ENCODE measurements around the gene SLC5A10. TPM values are rescaled to one million over a fixed set of nuclear protein-coding genes. Genes with fewer than 3 reads are reported as not detected.
"Not testable (repeated sequence)": the region's sequence is repeated elsewhere in the genome, so short reads cannot be mapped to it uniquely, and the experiment has no call there.

The SLC5A10 gene
- total and polyA plus RNA-seq, 2 experiments from 2014 or later, result 0.10 TPM; not detected in 1

DNA sequence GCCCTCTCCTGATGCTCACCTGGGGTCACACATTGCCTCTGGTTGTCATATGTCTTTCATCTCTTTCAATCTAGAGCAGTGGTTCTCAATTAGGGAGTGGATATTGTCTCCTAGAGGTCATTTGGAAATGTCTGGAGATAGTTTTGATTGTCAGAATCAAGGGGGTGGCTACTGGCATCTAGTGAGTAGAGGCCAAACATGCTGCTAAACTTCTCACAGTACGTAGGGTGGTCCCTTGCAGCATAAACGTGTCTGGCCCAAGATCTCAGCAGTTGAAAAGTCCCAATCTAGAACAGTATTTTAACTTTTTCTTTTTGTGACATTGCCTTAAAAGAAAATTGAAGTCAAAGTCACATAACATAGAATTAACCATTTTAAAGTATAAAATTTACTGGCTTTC lies 30.5 kb upstream of the SLC5A10 start (continued):
- TF ChIP-seq, protein P1, sequence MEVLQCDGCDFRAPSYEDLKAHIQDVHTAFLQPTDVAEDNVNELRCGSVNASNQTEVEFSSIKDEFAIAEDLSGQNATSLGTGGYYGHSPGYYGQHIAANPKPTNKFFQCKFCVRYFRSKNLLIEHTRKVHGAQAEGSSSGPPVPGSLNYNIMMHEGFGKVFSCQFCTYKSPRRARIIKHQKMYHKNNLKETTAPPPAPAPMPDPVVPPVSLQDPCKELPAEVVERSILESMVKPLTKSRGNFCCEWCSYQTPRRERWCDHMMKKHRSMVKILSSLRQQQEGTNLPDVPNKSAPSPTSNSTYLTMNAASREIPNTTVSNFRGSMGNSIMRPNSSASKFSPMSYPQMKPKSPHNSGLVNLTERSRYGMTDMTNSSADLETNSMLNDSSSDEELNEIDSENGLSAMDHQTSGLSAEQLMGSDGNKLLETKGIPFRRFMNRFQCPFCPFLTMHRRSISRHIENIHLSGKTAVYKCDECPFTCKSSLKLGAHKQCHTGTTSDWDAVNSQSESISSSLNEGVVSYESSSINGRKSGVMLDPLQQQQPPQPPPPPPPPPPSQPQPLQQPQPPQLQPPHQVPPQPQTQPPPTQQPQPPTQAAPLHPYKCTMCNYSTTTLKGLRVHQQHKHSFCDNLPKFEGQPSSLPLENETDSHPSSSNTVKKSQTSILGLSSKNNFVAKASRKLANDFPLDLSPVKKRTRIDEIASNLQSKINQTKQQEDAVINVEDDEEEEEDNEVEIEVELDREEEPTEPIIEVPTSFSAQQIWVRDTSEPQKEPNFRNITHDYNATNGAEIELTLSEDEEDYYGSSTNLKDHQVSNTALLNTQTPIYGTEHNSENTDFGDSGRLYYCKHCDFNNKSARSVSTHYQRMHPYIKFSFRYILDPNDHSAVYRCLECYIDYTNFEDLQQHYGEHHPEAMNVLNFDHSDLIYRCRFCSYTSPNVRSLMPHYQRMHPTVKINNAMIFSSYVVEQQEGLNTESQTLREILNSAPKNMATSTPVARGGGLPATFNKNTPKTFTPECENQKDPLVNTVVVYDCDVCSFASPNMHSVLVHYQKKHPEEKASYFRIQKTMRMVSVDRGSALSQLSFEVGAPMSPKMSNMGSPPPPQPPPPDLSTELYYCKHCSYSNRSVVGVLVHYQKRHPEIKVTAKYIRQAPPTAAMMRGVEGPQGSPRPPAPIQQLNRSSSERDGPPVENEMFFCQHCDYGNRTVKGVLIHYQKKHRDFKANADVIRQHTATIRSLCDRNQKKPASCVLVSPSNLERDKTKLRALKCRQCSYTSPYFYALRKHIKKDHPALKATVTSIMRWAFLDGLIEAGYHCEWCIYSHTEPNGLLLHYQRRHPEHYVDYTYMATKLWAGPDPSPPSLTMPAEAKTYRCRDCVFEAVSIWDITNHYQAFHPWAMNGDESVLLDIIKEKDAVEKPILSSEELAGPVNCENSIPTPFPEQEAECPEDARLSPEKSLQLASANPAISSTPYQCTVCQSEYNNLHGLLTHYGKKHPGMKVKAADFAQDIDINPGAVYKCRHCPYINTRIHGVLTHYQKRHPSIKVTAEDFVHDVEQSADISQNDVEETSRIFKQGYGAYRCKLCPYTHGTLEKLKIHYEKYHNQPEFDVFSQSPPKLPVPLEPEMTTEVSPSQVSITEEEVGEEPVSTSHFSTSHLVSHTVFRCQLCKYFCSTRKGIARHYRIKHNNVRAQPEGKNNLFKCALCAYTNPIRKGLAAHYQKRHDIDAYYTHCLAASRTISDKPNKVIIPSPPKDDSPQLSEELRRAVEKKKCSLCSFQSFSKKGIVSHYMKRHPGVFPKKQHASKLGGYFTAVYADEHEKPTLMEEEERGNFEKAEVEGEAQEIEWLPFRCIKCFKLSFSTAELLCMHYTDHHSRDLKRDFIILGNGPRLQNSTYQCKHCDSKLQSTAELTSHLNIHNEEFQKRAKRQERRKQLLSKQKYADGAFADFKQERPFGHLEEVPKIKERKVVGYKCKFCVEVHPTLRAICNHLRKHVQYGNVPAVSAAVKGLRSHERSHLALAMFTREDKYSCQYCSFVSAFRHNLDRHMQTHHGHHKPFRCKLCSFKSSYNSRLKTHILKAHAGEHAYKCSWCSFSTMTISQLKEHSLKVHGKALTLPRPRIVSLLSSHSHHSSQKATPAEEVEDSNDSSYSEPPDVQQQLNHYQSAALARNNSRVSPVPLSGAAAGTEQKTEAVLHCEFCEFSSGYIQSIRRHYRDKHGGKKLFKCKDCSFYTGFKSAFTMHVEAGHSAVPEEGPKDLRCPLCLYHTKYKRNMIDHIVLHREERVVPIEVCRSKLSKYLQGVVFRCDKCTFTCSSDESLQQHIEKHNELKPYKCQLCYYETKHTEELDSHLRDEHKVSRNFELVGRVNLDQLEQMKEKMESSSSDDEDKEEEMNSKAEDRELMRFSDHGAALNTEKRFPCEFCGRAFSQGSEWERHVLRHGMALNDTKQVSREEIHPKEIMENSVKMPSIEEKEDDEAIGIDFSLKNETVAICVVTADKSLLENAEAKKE (CRISPR knock-in tag; IDR thresholded peaks at IDR 0.05), result no peak
- TF ChIP-seq STAT1 (IDR thresholded peaks at IDR 0.05; ENCODE audit: unreplicated experiment) (no peak), CREB1 (CRISPR knock-in tag; IDR thresholded peaks at IDR 0.05; ENCODE audit: low read depth) (no peak)
- TF ChIP-seq, protein P2, sequence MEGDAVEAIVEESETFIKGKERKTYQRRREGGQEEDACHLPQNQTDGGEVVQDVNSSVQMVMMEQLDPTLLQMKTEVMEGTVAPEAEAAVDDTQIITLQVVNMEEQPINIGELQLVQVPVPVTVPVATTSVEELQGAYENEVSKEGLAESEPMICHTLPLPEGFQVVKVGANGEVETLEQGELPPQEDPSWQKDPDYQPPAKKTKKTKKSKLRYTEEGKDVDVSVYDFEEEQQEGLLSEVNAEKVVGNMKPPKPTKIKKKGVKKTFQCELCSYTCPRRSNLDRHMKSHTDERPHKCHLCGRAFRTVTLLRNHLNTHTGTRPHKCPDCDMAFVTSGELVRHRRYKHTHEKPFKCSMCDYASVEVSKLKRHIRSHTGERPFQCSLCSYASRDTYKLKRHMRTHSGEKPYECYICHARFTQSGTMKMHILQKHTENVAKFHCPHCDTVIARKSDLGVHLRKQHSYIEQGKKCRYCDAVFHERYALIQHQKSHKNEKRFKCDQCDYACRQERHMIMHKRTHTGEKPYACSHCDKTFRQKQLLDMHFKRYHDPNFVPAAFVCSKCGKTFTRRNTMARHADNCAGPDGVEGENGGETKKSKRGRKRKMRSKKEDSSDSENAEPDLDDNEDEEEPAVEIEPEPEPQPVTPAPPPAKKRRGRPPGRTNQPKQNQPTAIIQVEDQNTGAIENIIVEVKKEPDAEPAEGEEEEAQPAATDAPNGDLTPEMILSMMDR (conservative IDR thresholded peaks at IDR 0.05; ENCODE audit: low read depth in 2 of 2), result no peak

DNA sequence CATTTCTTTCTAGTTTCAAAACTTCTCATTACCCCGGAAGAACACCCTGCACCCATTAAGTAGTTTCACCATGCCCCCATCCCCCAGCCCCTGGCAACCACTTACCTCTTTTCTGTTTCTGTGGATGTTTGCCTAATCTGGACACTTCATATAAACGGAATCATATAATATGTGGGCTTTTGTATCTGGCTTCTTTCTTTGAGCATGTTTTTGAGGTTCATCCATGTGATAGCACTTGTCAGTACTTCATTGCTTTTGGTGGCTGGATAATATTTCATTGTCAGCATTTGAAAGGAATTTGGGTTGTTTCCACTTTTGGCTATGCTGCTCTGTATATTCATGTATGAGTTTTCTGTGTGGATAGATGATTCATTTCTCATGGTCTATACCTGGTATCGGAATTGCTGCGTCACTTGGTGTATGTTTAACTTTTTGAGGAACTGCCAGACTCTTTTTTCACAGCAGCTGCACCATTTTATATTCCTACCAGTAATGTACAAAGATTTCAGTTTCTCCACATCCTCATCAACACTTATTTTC lies 30.0 kb upstream of the SLC5A10 start:
- Mint-ChIP-seq H3K36me3 (ENCODE audit: low read depth) (peaks cover 35% of the 10 kb centered on the region), H3K9me3 (no peaks in the 10 kb centered on the region), H3K27me3 (ENCODE audit: insufficient read depth, low read depth, poor library complexity) (no peaks in the 10 kb centered on the region), H3K4me1 (peaks cover 5% of the 10 kb centered on the region; the same call in 2 of the 3 replicates), H3K4me3 (no peak overlapping the region), H3K27ac (peak overlapping the region; percentile 20)
- Histone ChIP-seq H3K9me2 (ENCODE audit: insufficient read depth) (no peaks in the 10 kb centered on the region), H3K27ac (ENCODE audit: low read depth) (peak overlapping the region; percentile 61; the same call in 1 of the 2 replicates), H2AFZ (no peak overlapping the region), H3F3A (replicated peaks; ENCODE audit: low read depth) (no peaks in the 10 kb centered on the region), H3K4me3 (no peak overlapping the region), H4K20me1 (replicated peaks; ENCODE audit: insufficient read depth) (no peaks in the 10 kb centered on the region; the same call in none of the 2 replicates), H3K36me3 (ENCODE audit: insufficient read depth) (no peaks in the 10 kb centered on the region; the same call in 1 of the 2 replicates), H3K4me1 (ENCODE audit: insufficient read depth) (peaks cover 6% of the 10 kb centered on the region; the same call in 1 of the 2 replicates), H3K27me3 (ENCODE audit: insufficient read depth) (no peaks in the 10 kb centered on the region), H3K79me2 (replicated peaks; ENCODE audit: insufficient read depth) (peaks cover 29% of the 10 kb centered on the region), H3K4me2 (no peak overlapping the region)
- no peak for TF ChIP-seq STAT1 (IDR thresholded peaks at IDR 0.05; ENCODE audit: unreplicated experiment)
- TF ChIP-seq NANOG (IDR thresholded peaks at IDR 0.05; ENCODE audit: borderline replicate concordance), result no peak
- ATAC-seq (no peak), DNase-seq (ENCODE audit: low spot score) (no peak)

DNA sequence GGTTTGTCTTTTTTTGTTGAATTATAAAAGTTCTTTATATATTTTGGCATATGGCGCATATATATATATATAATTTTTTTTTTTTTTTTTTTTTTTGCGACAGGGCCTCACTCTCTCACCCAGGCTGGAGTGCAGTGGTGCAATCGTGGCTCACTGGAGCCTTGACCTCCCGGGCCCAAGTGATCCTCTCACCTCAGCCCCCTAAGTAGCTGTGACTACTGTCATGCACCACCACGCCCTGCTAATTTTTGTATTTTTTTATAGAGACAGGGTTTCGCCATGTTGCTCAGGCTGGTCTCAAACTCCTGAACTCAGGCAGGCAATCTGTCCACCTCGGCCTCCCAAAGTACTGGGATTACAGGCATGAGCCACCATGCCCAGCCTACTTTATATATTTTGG lies 29.4 kb upstream of the SLC5A10 start:
- not testable (repeated sequence) for DNase-seq (ENCODE audit: low spot score); H3F3A ChIP-seq (replicated peaks; ENCODE audit: low read depth); H3K4me3 ChIP-seq; H2AFZ ChIP-seq; H3K4me1 Mint-ChIP-seq; H3K4me1 ChIP-seq (ENCODE audit: insufficient read depth); H3K4me2 ChIP-seq; ATAC-seq; H3K27me3 ChIP-seq (ENCODE audit: insufficient read depth); H3K27me3 Mint-ChIP-seq (ENCODE audit: insufficient read depth, low read depth, poor library complexity); H3K36me3 ChIP-seq (ENCODE audit: insufficient read depth); H3K9me2 ChIP-seq (ENCODE audit: insufficient read depth); H4K20me1 ChIP-seq (replicated peaks; ENCODE audit: insufficient read depth); H3K27ac ChIP-seq (ENCODE audit: low read depth); H3K9me3 Mint-ChIP-seq; H3K4me3 Mint-ChIP-seq
- Mint-ChIP-seq H3K36me3 (ENCODE audit: low read depth) (peaks cover 34% of the 10 kb centered on the region), H3K27ac (0 out of 2 replicates have a peak overlapping the region, but pooled peaks have one; percentile 20)
- H3K79me2 ChIP-seq (replicated peaks; ENCODE audit: insufficient read depth), result peaks cover 27% of the 10 kb centered on the region

Measured in GM23338 (cell line).